ENCODE data around the gene RREB1. TPM values are rescaled to one million over a fixed set of nuclear protein-coding genes. Genes with fewer than 3 reads are reported as not detected.

Gene RREB1
- total RNA-seq, 1 experiment from 2014 or later = 61.6 TPM

DNA sequence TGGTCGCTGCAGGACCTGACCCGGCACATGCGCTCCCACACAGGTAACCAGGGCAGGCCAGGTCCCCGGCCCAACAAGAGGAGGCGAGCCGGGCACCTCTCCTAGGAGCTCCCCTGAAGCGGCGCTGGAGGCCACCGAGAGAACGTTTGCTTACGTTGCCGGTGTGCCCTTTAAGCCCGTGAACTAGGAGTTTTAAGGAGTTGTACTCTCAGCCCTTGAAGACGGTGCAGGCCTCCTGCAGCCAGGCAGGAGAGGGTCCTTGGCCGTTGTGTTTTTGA is 139.4 kb downstream of the RREB1 start:
- peaks cover 69% of the 10 kb centered on the region for H3K36me3 ChIP-seq (ENCODE audit: insufficient read depth, low read length, poor library complexity, severe bottlenecking)
- no TSS peak for BruUV-seq (replicated peaks)
- ChIA-PET CTCF (no interaction called here), POLR2A (ENCODE audit: low non-redundant PET) (interaction anchor here (0.5 kb wide), 1 partner anchor 9 kb away, joined by 4 read pairs; no protein-coding TSS in a partner anchor)
- DNase-seq (ENCODE audit: low spot score) = no peak
- no peaks in the 10 kb centered on the region for H3K9me3 ChIP-seq (ENCODE audit: low read depth, low read length, poor library complexity, severe bottlenecking)
- intact Hi-C loops (cut with micrococcal nuclease; ENCODE audit: unreplicated experiment) = no loop called here
- H3K4me1 ChIP-seq (ENCODE audit: insufficient read depth, low read length, poor library complexity, severe bottlenecking) = peaks cover 17% of the 10 kb centered on the region
- H3K27me3 ChIP-seq (replicated peaks; ENCODE audit: insufficient read depth, low read depth, low read length, poor library complexity) = no peaks in the 10 kb centered on the region
- H3K4me3 ChIP-seq (ENCODE audit: low read depth, low read length, poor library complexity, severe bottlenecking) = no peak overlapping the region
- H3K27ac ChIP-seq (ENCODE audit: low read depth, low read length, poor library complexity, severe bottlenecking) = no peak overlapping the region
- TF ChIP-seq CTCF (conservative IDR thresholded peaks at IDR 0.05; ENCODE audit: low read depth, low read length) = no peak
- no peak for TF ChIP-seq EZH2 (IDR thresholded peaks at IDR 0.05; ENCODE audit: borderline replicate concordance, low read depth, low read length, poor library complexity, severe bottlenecking)

GRCh38 chr6:7247828-7248227 is 140.1 kb downstream of the RREB1 start:
- Histone ChIP-seq H3K36me3 (ENCODE audit: insufficient read depth, low read length, poor library complexity, severe bottlenecking) (peaks cover 70% of the 10 kb centered on the region), H3K9me3 (ENCODE audit: low read depth, low read length, poor library complexity, severe bottlenecking) (no peaks in the 10 kb centered on the region), H3K27ac (ENCODE audit: low read depth, low read length, poor library complexity, severe bottlenecking) (no peak overlapping the region), H3K4me3 (ENCODE audit: low read depth, low read length, poor library complexity, severe bottlenecking) (no peak overlapping the region), H3K4me1 (ENCODE audit: insufficient read depth, low read length, poor library complexity, severe bottlenecking) (peaks cover 10% of the 10 kb centered on the region), H3K27me3 (replicated peaks; ENCODE audit: insufficient read depth, low read depth, low read length, poor library complexity) (no peaks in the 10 kb centered on the region)
- no TSS peak for BruUV-seq (replicated peaks)
- ChIA-PET POLR2A (ENCODE audit: low non-redundant PET) (no interaction called here), CTCF (no interaction called here)
- DNase-seq (ENCODE audit: low spot score) = no peak
- intact Hi-C loops (cut with micrococcal nuclease; ENCODE audit: unreplicated experiment) = no loop called here
- TF ChIP-seq CTCF (conservative IDR thresholded peaks at IDR 0.05; ENCODE audit: low read depth, low read length) = no peak
- TF ChIP-seq EZH2 (IDR thresholded peaks at IDR 0.05; ENCODE audit: borderline replicate concordance, low read depth, low read length, poor library complexity, severe bottlenecking) = no peak

GRCh38 chr6:7249391-7249790 is 141.6 kb downstream of the RREB1 start:
- intact Hi-C loops (cut with micrococcal nuclease; ENCODE audit: unreplicated experiment) = no loop called here
- Histone ChIP-seq H3K27me3 (replicated peaks; ENCODE audit: insufficient read depth, low read depth, low read length, poor library complexity) (no peaks in the 10 kb centered on the region), H3K4me3 (ENCODE audit: low read depth, low read length, poor library complexity, severe bottlenecking) (no peak overlapping the region), H3K27ac (ENCODE audit: low read depth, low read length, poor library complexity, severe bottlenecking) (no peak overlapping the region), H3K36me3 (ENCODE audit: insufficient read depth, low read length, poor library complexity, severe bottlenecking) (peaks cover 70% of the 10 kb centered on the region), H3K4me1 (ENCODE audit: insufficient read depth, low read length, poor library complexity, severe bottlenecking) (no peaks in the 10 kb centered on the region), H3K9me3 (ENCODE audit: low read depth, low read length, poor library complexity, severe bottlenecking) (no peaks in the 10 kb centered on the region)
- ChIA-PET CTCF (interaction anchor here (0.6 kb wide), 1 partner anchor 525 kb away, joined by 9 read pairs; no protein-coding TSS in a partner anchor), POLR2A (ENCODE audit: low non-redundant PET) (no interaction called here)
- no peak for DNase-seq (ENCODE audit: low spot score)
- no TSS peak for BruUV-seq (replicated peaks)
- TF ChIP-seq EZH2 (IDR thresholded peaks at IDR 0.05; ENCODE audit: borderline replicate concordance, low read depth, low read length, poor library complexity, severe bottlenecking) (no peak), CTCF (conservative IDR thresholded peaks at IDR 0.05; ENCODE audit: low read depth, low read length) (no peak)
